ENCODE results near the gene PAGR1.
"Not testable (repeated sequence)": the region's sequence is repeated elsewhere in the genome, so short reads cannot be mapped to it uniquely, and the experiment has no call there.

The PAGR1 gene

GRCh38 chr16:29860218-29860617 is 44.3 kb downstream of the PAGR1 start:
- H3K4me3 ChIP-seq (ENCODE audit: low read depth in 1 of 5, low read length in 5 of 5), result no peak overlapping the region

GRCh38 chr16:29862383-29862883 is 46.5 kb downstream of the PAGR1 start:
- Histone ChIP-seq H3K27ac (ENCODE audit: low read depth, low read length) (peak overlapping the region; percentile 96), H3K9ac (ENCODE audit: low read length in 5 of 5) (peak overlapping the region in 4 of 5 donors; percentile 86 to 95 (median 90)), H3K4me1 (ENCODE audit: control insufficient read depth in 5 of 5, insufficient read depth in 5 of 5, low read length in 5 of 5) (peaks cover 5 to 33% (median 24%) of the 10 kb centered on the region in 5 donors), H3K4me3 (ENCODE audit: low read depth in 1 of 5, low read length in 5 of 5) (peak overlapping the region; percentile 84 to 93 (median 87)), H3K36me3 (ENCODE audit: control insufficient read depth in 5 of 5, insufficient read depth in 5 of 5, low read length in 5 of 5) (peaks cover 0 to 32% (median 29%) of the 10 kb centered on the region in 5 donors), H3K27me3 (ENCODE audit: control insufficient read depth in 5 of 5, insufficient read depth in 4 of 5, low read length in 5 of 5) (peaks cover 0 to 2% (median 0%) of the 10 kb centered on the region in 5 donors), H3K9me3 (ENCODE audit: control insufficient read depth in 5 of 5, low read length in 5 of 5) (no peaks in the 10 kb centered on the region)

More at GRCh38 chr16:29860218-29860617, 44.3 kb downstream of the PAGR1 start:
- H3K4me1 ChIP-seq (ENCODE audit: control insufficient read depth in 5 of 5, insufficient read depth in 5 of 5, low read length in 5 of 5), result peaks cover 5 to 40% (median 31%) of the 10 kb centered on the region in 5 donors
- H3K36me3 ChIP-seq (ENCODE audit: control insufficient read depth in 5 of 5, insufficient read depth in 5 of 5, low read length in 5 of 5), result peaks cover 0 to 32% (median 29%) of the 10 kb centered on the region in 5 donors
- peaks cover 0 to 2% (median 0%) of the 10 kb centered on the region in 5 donors for H3K27me3 ChIP-seq (ENCODE audit: control insufficient read depth in 5 of 5, insufficient read depth in 4 of 5, low read length in 5 of 5)
- no peaks in the 10 kb centered on the region for H3K9me3 ChIP-seq (ENCODE audit: control insufficient read depth in 5 of 5, low read length in 5 of 5)
- peak overlapping the region in 2 of 5 donors; percentile 0 to 20 for H3K9ac ChIP-seq (ENCODE audit: low read length in 5 of 5)
- no peak overlapping the region for H3K27ac ChIP-seq (ENCODE audit: low read depth, low read length)

- Histone ChIP-seq H3K36me3 (ENCODE audit: control insufficient read depth in 5 of 5, insufficient read depth in 5 of 5, low read length in 5 of 5) (peaks cover 0 to 32% (median 29%) of the 10 kb centered on the region in 5 donors), H3K9me3 (ENCODE audit: control insufficient read depth in 5 of 5, low read length in 5 of 5) (no peaks in the 10 kb centered on the region), H3K4me3 (ENCODE audit: low read depth in 1 of 5, low read length in 5 of 5) (peak within 1 kb of the TSS; percentile 84 to 93 (median 87)), H3K27ac (ENCODE audit: low read depth, low read length) (peak within 1 kb of the TSS; percentile 96), H3K9ac (ENCODE audit: low read length in 5 of 5) (peak within 1 kb of the TSS; percentile 84 to 95 (median 87)), H3K4me1 (ENCODE audit: control insufficient read depth in 5 of 5, insufficient read depth in 5 of 5, low read length in 5 of 5) (peaks cover 5 to 31% (median 24%) of the 10 kb centered on the region in 5 donors), H3K27me3 (ENCODE audit: control insufficient read depth in 5 of 5, insufficient read depth in 4 of 5, low read length in 5 of 5) (peaks cover 0 to 2% (median 0%) of the 10 kb centered on the region in 5 donors)
Measured at GRCh38 chr16:29862884-29863668, 47.1 kb downstream of the PAGR1 start, which contains the start of gene CDIPT. CDIPT (minus strand) TSS chr16:29863226; CDS start chr16:29862857, 369 bp downstream.

- H3K9me3 ChIP-seq (ENCODE audit: control insufficient read depth in 5 of 5, low read length in 5 of 5), result no peaks in the 10 kb centered on the region
- peaks cover 0 to 27% (median 26%) of the 10 kb centered on the region in 5 donors for H3K36me3 ChIP-seq (ENCODE audit: control insufficient read depth in 5 of 5, insufficient read depth in 5 of 5, low read length in 5 of 5)
- H3K27ac ChIP-seq (ENCODE audit: low read depth, low read length), result peak overlapping the region; percentile 96
- peaks cover 5 to 28% (median 24%) of the 10 kb centered on the region in 5 donors for H3K4me1 ChIP-seq (ENCODE audit: control insufficient read depth in 5 of 5, insufficient read depth in 5 of 5, low read length in 5 of 5)
- H3K4me3 ChIP-seq (ENCODE audit: low read depth in 1 of 5, low read length in 5 of 5), result peak overlapping the region; percentile 30 to 91 (median 57)
- peaks cover 0 to 2% (median 0%) of the 10 kb centered on the region in 5 donors for H3K27me3 ChIP-seq (ENCODE audit: control insufficient read depth in 5 of 5, insufficient read depth in 4 of 5, low read length in 5 of 5)
- peak overlapping the region in 1 of 5 donors; percentile 95 for H3K9ac ChIP-seq (ENCODE audit: low read length in 5 of 5)
Measured at GRCh38 chr16:29863669-29863984, 47.7 kb downstream of the PAGR1 start.

- peaks cover 5 to 26% (median 24%) of the 10 kb centered on the region in 5 donors for H3K4me1 ChIP-seq (ENCODE audit: control insufficient read depth in 5 of 5, insufficient read depth in 5 of 5, low read length in 5 of 5)
- peaks cover 0 to 2% (median 0%) of the 10 kb centered on the region in 5 donors for H3K27me3 ChIP-seq (ENCODE audit: control insufficient read depth in 5 of 5, insufficient read depth in 4 of 5, low read length in 5 of 5)
- H3K4me3 ChIP-seq (ENCODE audit: low read depth in 1 of 5, low read length in 5 of 5), result no peak overlapping the region
- peaks cover 0 to 22% (median 20%) of the 10 kb centered on the region in 5 donors for H3K36me3 ChIP-seq (ENCODE audit: control insufficient read depth in 5 of 5, insufficient read depth in 5 of 5, low read length in 5 of 5)
- H3K27ac ChIP-seq (ENCODE audit: low read depth, low read length), result no peak overlapping the region
- H3K9me3 ChIP-seq (ENCODE audit: control insufficient read depth in 5 of 5, low read length in 5 of 5), result no peaks in the 10 kb centered on the region
- H3K9ac ChIP-seq (ENCODE audit: low read length in 5 of 5), result no peak overlapping the region
Measured at GRCh38 chr16:29864205-29864604, 48.3 kb downstream of the PAGR1 start.

- Histone ChIP-seq H3K36me3 (ENCODE audit: control insufficient read depth in 5 of 5, insufficient read depth in 5 of 5, low read length in 5 of 5) (no peaks in the 10 kb centered on the region), H3K4me3 (ENCODE audit: low read depth in 1 of 5, low read length in 5 of 5) (no peak overlapping the region), H3K9me3 (ENCODE audit: control insufficient read depth in 5 of 5, low read length in 5 of 5) (no peaks in the 10 kb centered on the region), H3K27ac (ENCODE audit: low read depth, low read length) (no peak overlapping the region), H3K9ac (ENCODE audit: low read length in 5 of 5) (no peak overlapping the region), H3K27me3 (ENCODE audit: control insufficient read depth in 5 of 5, insufficient read depth in 4 of 5, low read length in 5 of 5) (peaks cover 0 to 4% (median 0%) of the 10 kb centered on the region in 5 donors), H3K4me1 (ENCODE audit: control insufficient read depth in 5 of 5, insufficient read depth in 5 of 5, low read length in 5 of 5) (peaks cover 0 to 4% (median 3%) of the 10 kb centered on the region in 5 donors)
Measured at GRCh38 chr16:29868396-29869009, 52.6 kb downstream of the PAGR1 start.

GRCh38 chr16:29869067-29869466 is 53.1 kb downstream of the PAGR1 start:
- H3K4me3 ChIP-seq (ENCODE audit: low read depth in 1 of 5, low read length in 5 of 5); H3K9me3 ChIP-seq (ENCODE audit: control insufficient read depth in 5 of 5, low read length in 5 of 5); H3K27me3 ChIP-seq (ENCODE audit: control insufficient read depth in 5 of 5, insufficient read depth in 4 of 5, low read length in 5 of 5); H3K36me3 ChIP-seq (ENCODE audit: control insufficient read depth in 5 of 5, insufficient read depth in 5 of 5, low read length in 5 of 5); H3K27ac ChIP-seq (ENCODE audit: low read depth, low read length); H3K9ac ChIP-seq (ENCODE audit: low read length in 5 of 5); H3K4me1 ChIP-seq (ENCODE audit: control insufficient read depth in 5 of 5, insufficient read depth in 5 of 5, low read length in 5 of 5): not testable (repeated sequence)

Measured in subcutaneous abdominal adipose tissue (tissue), 5 donors.